CD1c-positive myeloid dendritic cell (primary cell): ENCODE results near the gene SEMA4B.
A peak's percentile ranks its signal among the peaks of the same experiment; 100 is the strongest.
"Not testable (repeated sequence)": the region's sequence is repeated elsewhere in the genome, so short reads cannot be mapped to it uniquely, and the experiment has no call there.

Experiments used
- DNase-seq: peaks from one replicate; pipeline ENCODE4 v3.0.0-alpha.2; 2016; ENCODE audit errors: extremely low spot score

The SEMA4B gene

GRCh38 chr15:90201130-90201943 is at the start of gene SEMA4B:
TSS of gene SEMA4B (plus strand) at chr15:90201330. CDS start at chr15:90201579, 249 bp downstream.
- peak; percentile 88 for DNase-seq

DNA sequence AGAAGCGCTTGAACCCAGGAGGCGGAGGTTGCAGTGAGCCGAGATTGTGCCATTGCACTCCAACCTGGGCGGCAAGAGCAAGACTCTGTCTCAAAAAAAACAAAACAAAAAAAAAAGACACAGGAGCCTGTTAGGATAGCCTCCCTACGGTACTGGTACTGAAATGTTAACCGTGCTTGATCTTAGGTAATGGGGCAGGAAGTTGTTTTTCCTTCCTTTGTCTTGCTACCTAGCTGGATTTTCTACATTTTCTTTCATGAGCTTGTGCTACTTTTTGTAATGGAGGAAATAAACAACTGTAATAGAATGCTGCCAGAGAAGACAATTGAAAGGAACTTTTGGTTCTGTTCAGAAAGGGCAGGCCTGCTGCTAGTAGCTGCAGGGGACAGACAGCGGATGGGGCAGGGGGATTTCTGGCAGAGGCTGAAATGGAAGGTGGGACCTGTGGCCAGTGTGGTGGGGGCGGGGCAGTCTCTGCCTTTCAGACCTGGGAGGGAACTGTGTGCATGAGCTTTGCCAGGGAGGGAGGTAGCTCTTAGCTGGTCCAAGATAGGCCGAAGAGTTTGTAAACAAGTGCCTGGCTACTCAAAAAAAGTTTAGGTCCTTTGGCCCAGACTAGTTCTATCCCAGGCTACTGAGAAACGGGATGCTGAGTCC is 49.0 kb upstream of the SEMA4B start:
- no peak for DNase-seq

DNA sequence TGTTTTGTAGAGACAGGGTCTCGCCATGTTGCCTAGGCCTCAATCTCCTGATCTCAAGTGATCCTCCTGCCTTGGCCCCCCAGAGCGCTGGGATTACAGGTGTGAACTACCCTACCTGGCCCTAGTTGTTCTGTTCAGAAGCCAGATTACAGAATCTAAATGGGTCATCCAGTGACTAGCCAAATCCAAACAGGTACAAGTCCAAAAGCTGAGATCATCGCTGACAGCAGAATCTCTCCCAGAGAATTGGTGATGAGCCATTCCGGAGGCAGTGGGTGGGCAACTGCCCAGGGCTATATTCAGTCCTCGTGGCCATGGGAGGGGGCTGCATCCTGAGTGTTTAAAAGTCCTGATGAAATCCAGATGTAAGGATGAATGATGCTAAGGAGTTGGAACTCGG is 47.5 kb upstream of the SEMA4B start:
- no peak for DNase-seq

- DNase-seq, result no peak
Observed at GRCh38 chr15:90154246-90154645, 46.9 kb upstream of the SEMA4B start.

DNA sequence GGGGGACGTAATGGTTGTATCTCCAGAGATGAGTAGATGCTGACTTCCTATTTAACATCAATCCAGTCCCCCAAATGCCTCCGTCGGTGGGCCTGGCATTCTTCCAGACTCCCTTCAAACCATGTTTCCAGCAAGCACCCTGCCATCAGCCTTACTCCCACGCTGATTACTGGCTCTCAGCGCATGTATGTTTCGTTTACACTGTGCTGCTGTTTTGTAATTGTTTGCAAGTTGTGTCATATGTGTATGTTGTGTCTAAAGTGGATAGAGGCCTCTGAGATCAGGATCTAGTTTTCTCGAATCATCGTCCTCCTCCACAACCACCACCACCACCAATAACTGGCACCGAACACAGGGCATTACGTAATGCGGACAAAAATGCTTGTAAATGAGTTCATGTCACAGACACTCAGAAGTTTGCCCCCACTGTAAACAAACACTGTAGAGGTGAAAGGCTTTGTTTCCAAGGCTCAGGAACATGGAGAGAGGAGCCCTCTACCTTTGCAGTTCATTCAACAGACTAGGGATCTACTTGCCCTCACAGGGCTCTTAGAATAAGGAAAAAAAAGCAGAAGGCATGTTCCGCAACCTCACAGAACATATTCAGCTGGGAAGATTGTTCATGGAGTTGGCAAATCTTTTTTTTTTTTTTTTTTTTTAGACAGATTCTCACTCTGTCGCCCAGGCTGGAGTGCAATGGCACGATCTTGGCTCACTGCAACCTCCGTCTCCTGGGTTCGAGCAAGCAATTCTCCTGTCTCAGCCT is 46.1 kb upstream of the SEMA4B start:
- peak; percentile 43 for DNase-seq

- DNase-seq, result peak; percentile 68
Observed at GRCh38 chr15:90159213-90159612, 41.9 kb upstream of the SEMA4B start.

GRCh38 chr15:90160781-90161727 is 40.1 kb upstream of the SEMA4B start:
- DNase-seq, result no peak

GRCh38 chr15:90161950-90162361 is 39.2 kb upstream of the SEMA4B start:
- peak; percentile 92 for DNase-seq

- no peak for DNase-seq
Observed at GRCh38 chr15:90162956-90163355, 38.2 kb upstream of the SEMA4B start.

- not testable (repeated sequence) for DNase-seq
Observed at GRCh38 chr15:90164239-90164638, 36.9 kb upstream of the SEMA4B start.

DNA sequence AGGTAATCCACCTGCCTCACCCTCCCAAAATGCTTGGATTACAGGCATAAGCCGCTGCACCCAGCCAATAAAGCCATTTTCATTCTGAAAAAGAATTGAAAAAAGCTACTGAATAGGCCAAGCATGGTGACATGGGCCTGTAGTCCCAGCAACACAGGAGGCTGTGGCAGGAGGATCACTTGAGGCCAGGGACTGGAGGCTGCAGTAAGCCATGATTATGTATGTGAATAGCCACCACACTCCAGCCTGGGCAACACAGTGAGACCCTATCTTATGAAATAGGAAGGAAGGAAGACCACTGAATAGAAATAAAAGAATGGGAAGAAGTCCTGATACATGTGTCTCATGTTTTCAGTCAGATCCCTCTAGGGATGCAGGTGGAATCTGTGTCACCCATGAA is 36.0 kb upstream of the SEMA4B start:
- no peak for DNase-seq

GRCh38 chr15:90165659-90166489 is 35.3 kb upstream of the SEMA4B start:
- DNase-seq, result peak; percentile 93

GRCh38 chr15:90167121-90167520 is 34.0 kb upstream of the SEMA4B start:
- DNase-seq, result no peak

- no peak for DNase-seq
Observed at GRCh38 chr15:90171623-90172022, 29.5 kb upstream of the SEMA4B start.

GRCh38 chr15:90173372-90173771 is 27.8 kb upstream of the SEMA4B start:
- DNase-seq, result no peak

GRCh38 chr15:90174140-90174875 is 26.8 kb upstream of the SEMA4B start:
- no peak for DNase-seq

DNA sequence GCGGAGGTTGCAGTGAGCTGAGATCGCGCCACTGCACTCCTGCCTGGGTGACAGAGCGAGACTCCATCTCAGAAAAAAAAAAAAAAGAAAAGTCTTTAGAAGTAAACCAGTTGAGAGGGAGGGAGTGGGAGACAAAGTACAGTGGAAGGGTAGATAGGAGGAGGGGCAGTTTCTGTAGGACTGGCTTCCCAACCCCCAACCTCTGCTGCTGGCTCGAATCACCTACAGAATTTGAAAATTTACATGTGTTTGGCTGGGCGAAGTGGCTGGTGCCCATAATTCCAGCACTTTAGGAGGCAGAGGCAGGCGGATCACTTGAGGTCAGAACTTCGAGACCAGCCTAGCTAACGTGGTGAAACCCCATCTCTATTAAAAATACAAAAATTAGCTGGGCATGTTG is 24.1 kb upstream of the SEMA4B start:
- no peak for DNase-seq

DNA sequence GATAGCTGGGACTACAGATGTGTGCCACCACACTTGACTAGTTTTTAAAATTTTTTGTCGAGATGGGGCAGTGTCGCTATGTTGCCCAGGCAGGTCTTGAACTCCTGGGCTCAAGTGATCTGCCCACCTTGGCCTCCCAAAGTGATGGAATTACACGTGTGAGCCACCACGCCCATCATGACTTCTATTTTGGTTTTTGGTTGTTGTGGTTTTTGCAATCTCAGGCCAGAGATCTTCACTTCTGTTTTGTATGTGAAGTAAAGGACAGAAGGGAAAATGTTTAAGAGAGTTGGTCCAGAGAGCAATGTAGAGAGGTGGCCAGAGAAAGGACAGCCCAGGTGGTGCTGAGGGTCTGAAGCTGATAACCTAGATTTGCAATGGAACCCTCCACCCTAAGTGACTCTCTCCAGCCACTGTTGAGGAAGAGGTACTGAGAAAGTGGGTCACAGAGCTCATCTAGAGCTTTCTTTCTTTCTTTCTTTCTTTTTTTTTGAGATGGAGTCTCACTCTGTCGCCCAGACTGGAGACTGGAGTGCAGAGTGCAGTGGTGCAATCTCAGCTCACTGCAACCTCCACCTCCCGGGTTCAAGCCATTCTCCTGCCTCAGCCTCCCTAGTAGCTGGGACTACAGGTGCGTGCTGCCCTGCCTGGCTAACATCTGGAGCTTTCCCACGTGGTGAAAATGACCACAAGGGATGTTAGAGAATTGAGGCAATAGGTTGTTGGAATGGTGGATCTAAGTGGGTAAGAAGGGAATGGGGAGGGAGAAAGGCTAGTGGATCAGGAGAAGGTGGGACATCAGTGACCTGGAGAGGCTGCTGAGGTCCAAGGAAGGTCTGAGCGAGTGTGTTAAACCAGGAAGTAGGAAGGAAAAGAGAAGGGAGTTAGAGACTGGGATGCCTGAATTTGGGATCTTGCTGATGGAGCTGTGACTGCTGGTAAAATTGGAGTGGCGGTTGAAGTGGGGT is 22.4 kb upstream of the SEMA4B start:
- no peak for DNase-seq

DNA sequence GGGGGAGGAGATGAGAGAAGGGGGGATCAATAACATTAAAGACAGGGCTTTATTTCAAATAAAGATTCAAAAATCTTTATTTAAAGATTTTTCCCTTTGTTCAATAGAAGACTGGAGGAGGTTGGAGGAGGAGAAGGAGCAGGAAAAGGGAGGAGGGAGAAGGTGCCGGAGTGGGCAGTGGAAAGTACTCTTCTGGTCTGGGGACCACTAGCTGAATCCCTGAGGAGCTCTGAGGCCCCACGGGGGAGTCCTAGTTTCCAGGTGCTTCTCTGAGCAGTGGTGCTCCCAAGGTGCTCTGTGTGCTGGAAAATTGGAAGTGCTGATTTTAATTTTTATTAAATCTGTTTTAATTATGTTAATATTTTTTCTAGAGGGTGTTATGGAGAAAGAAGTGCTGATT is 19.4 kb upstream of the SEMA4B start:
- no peak for DNase-seq
